Right lobe of liver (tissue), 4 donors: Measurements from ENCODE around the gene DTD2.

Source experiments
- POLR2A ChIP-seq: fragments of 450-650 bp; IDR thresholded peaks from one replicate; pipeline ENCODE4 v1.6.1; 2017; ENCODE audit warnings: antibody characterized with exemption, mild to moderate bottlenecking
- TF ChIP-seq, protein P1 (sequence below), 4 donors: fragments of 200-600 bp in 3 of 4; fragments of 450-650 bp in 1 of 4; IDR thresholded peaks; one replicate each; pipeline versions ENCODE4 v1.5.1 to v1.8.0; 2016 to 2022; ENCODE audit warnings: antibody characterized with exemption in 4 of 4, mild to moderate bottlenecking in 2 of 4
- donor health status: DM: no; HTN: no; CAD: no.
- donor health status: DM: no; HTN: no; CAD: no.
- donor health status: DM: no; HTN: yes; CAD: no.

DNA sequence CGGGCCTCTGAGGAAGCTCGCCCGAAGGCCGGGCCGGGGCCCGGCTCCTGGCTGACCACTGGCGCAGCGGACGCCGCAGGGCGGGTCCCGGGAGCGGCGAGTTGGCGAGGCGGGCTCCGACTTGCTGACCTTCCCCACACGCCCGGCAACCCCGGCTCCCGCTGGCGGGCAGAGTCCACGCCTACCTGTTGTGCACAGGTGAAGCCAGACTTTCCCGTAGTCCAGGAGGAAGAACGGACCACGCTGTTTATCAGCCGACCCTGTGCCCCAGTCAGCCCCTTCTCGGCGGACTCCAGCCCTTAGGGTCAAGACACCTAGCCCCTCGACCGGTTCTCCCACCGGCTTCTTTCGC lies 37.4 kb downstream of the DTD2 start:
- TF ChIP-seq, protein P1, sequence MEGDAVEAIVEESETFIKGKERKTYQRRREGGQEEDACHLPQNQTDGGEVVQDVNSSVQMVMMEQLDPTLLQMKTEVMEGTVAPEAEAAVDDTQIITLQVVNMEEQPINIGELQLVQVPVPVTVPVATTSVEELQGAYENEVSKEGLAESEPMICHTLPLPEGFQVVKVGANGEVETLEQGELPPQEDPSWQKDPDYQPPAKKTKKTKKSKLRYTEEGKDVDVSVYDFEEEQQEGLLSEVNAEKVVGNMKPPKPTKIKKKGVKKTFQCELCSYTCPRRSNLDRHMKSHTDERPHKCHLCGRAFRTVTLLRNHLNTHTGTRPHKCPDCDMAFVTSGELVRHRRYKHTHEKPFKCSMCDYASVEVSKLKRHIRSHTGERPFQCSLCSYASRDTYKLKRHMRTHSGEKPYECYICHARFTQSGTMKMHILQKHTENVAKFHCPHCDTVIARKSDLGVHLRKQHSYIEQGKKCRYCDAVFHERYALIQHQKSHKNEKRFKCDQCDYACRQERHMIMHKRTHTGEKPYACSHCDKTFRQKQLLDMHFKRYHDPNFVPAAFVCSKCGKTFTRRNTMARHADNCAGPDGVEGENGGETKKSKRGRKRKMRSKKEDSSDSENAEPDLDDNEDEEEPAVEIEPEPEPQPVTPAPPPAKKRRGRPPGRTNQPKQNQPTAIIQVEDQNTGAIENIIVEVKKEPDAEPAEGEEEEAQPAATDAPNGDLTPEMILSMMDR (IDR thresholded peaks at IDR 0.05) = no peak
- TF ChIP-seq POLR2A = no peak
